GM23248 (cell line): ENCODE data around the gene SYNDIG1. TPM values are rescaled to one million over a fixed set of nuclear protein-coding genes. Genes with fewer than 3 reads are reported as not detected.

Source experiments
- DNase-seq: peaks from one replicate; pipeline ENCODE4 v3.0.0-alpha.2; 2015
- H2AFZ ChIP-seq: fragments of 200-600 bp; sonication (generic); 2 replicates; pipeline ENCODE4 v1.6.1; 2016; ENCODE audit warnings: antibody characterized with exemption
- H3F3A ChIP-seq: fragments of 200-600 bp; sonication (generic); 2 replicates; pipeline ENCODE4 v1.6.1; 2016; ENCODE audit warnings: mild to moderate bottlenecking, antibody characterized with exemption, mixed run types; ENCODE audit not compliant: insufficient read depth
- H3K27ac ChIP-seq: fragments of 200-600 bp; sonication (generic); 2 replicates; pipeline ENCODE4 v1.5.1; 2016; ENCODE audit warnings: mild to moderate bottlenecking
- H3K27me3 ChIP-seq: fragments of 200-600 bp; sonication (generic); replicated peaks from 2 replicates; pipeline ENCODE4 v1.6.1; 2016; ENCODE audit warnings: mild to moderate bottlenecking; ENCODE audit not compliant: insufficient read depth
- H3K36me3 ChIP-seq: fragments of 200-600 bp; sonication (generic); 2 replicates; pipeline ENCODE4 v1.6.1; 2016; ENCODE audit warnings: low read depth, mild to moderate bottlenecking
- H3K4me1 ChIP-seq: fragments of 200-600 bp; sonication (generic); 2 replicates; pipeline ENCODE4 v1.6.1; 2016; ENCODE audit warnings: mild to moderate bottlenecking; ENCODE audit not compliant: insufficient read depth
- H3K4me2 ChIP-seq: fragments of 200-600 bp; sonication (generic); one replicate; pipeline ENCODE4 v1.6.1; 2016; ENCODE audit warnings: mild to moderate bottlenecking; ENCODE audit not compliant: unreplicated experiment
- H3K4me3 ChIP-seq: fragments of 200-600 bp; sonication (generic); 2 replicates; pipeline ENCODE4 v1.5.1; 2016; ENCODE audit warnings: mild to moderate bottlenecking
- H3K79me2 ChIP-seq: fragments of 200-600 bp; sonication (generic); 2 replicates; pipeline ENCODE4 v1.6.1; 2016; ENCODE audit warnings: mild to moderate bottlenecking; ENCODE audit not compliant: insufficient read depth
- H3K9ac ChIP-seq: fragments of 200-600 bp; sonication (generic); 2 replicates; pipeline ENCODE4 v1.6.1; 2016; ENCODE audit warnings: mild to moderate bottlenecking
- H3K9me2 ChIP-seq: fragments of 200-600 bp; sonication (generic); 2 replicates; pipeline ENCODE4 v1.6.1; 2016; ENCODE audit warnings: mixed run types, mild to moderate bottlenecking, moderate library complexity; ENCODE audit not compliant: insufficient read depth
- H3K9me3 ChIP-seq: fragments of 200-600 bp; sonication (generic); one replicate; pipeline ENCODE4 v1.6.1; 2017; ENCODE audit warnings: low read depth
- H4K20me1 ChIP-seq: fragments of 200-600 bp; sonication (generic); 2 replicates; pipeline ENCODE4 v1.6.0; 2016; ENCODE audit not compliant: insufficient read depth
- EZH2 ChIP-seq: fragments of 200-600 bp; sonication (generic); IDR thresholded peaks from 2 replicates; pipeline ENCODE4 v1.6.1; 2018; ENCODE audit warnings: antibody characterized with exemption, mild to moderate bottlenecking; ENCODE audit not compliant: insufficient read depth, poor library complexity, severe bottlenecking
- EZH2phosphoT487 ChIP-seq: fragments of 200-600 bp; sonication (generic); IDR thresholded peaks from 2 replicates; pipeline ENCODE4 v1.6.1; 2018; ENCODE audit warnings: antibody characterized with exemption, moderate library complexity, mild to moderate bottlenecking, low read depth; ENCODE audit not compliant: insufficient read depth
- WGBS, 2 experiments: methylation state at CpG; one replicate each; pipeline ENCODE4 v1.1.6; 2015 to 2017; ENCODE audit warnings: low lambda C conversion rate in 2 of 2, low coverage in 1 of 2; ENCODE audit errors: missing lambda C conversion rate in 2 of 2; 5-methylcytosine and 5-hydroxymethylcytosine counted together
- in situ Hi-C: fragments of 300-500 bp; cut with MboI; formaldehyde crosslinking; loops from 2 replicates; pipeline ENCODE4 v1.15.0; 2020
- polyA plus RNA-seq: library from polyadenylated mRNA; unstranded; fragments of >200 nt; fragmentation: Nextera tagmentation; extraction: Ambion mirVana; gene quantifications from 2 replicates; pipeline ENCODE4 v1.2.1, GENCODE V29; 2016
- total RNA-seq: library from RNA; depleted of rRNA; stranded (reverse); fragments of >200 nt; shearing (Covaris generic); gene quantifications from 2 replicates; pipeline ENCODE4 v1.2.3, GENCODE V29; 2014

The SYNDIG1 gene
- total and polyA plus RNA-seq, 2 experiments from 2014 or later, result 1.6 to 2.6 TPM

- Histone ChIP-seq H3K4me1 (peaks cover 20% of the 10 kb centered on the region), H3K9ac (no peak overlapping the region), H3K27me3 (no peaks in the 10 kb centered on the region), H2AFZ (no peak overlapping the region), H3K36me3 (no peaks in the 10 kb centered on the region), H4K20me1 (no peaks in the 10 kb centered on the region), H3K4me2 (no peak overlapping the region), H3K79me2 (no peaks in the 10 kb centered on the region), H3F3A (peaks cover 14% of the 10 kb centered on the region), H3K9me3 (no peaks in the 10 kb centered on the region), H3K4me3 (no peak overlapping the region), H3K9me2 (no peaks in the 10 kb centered on the region), H3K27ac (no peak overlapping the region)
- TF ChIP-seq EZH2phosphoT487, result no peak
- TF ChIP-seq EZH2, result no peak
- 81 to 82% methylated on average over 6 of the region's 6 CpGs for WGBS, 2 experiments
- no peak for DNase-seq
- in situ Hi-C loops, result no loop called here
Measured at GRCh38 chr20:24676978-24677370, 207.5 kb downstream of the SYNDIG1 start.

- Histone ChIP-seq H3K4me3 (no peak overlapping the region), H3K27ac (no peak overlapping the region), H4K20me1 (no peaks in the 10 kb centered on the region), H2AFZ (no peak overlapping the region), H3K9me3 (no peaks in the 10 kb centered on the region), H3K79me2 (no peaks in the 10 kb centered on the region), H3K4me1 (peaks cover 13% of the 10 kb centered on the region), H3K4me2 (no peak overlapping the region), H3F3A (peaks cover 7% of the 10 kb centered on the region), H3K9me2 (no peaks in the 10 kb centered on the region), H3K27me3 (no peaks in the 10 kb centered on the region), H3K36me3 (no peaks in the 10 kb centered on the region), H3K9ac (no peak overlapping the region)
- no peak for DNase-seq
- in situ Hi-C loops, result no loop called here
- TF ChIP-seq EZH2 (no peak), EZH2phosphoT487 (no peak)
- WGBS, 2 experiments, result 82 to 89% methylated on average over 9 of the region's 9 CpGs
Measured at GRCh38 chr20:24677626-24678315, 208.3 kb downstream of the SYNDIG1 start.

DNA sequence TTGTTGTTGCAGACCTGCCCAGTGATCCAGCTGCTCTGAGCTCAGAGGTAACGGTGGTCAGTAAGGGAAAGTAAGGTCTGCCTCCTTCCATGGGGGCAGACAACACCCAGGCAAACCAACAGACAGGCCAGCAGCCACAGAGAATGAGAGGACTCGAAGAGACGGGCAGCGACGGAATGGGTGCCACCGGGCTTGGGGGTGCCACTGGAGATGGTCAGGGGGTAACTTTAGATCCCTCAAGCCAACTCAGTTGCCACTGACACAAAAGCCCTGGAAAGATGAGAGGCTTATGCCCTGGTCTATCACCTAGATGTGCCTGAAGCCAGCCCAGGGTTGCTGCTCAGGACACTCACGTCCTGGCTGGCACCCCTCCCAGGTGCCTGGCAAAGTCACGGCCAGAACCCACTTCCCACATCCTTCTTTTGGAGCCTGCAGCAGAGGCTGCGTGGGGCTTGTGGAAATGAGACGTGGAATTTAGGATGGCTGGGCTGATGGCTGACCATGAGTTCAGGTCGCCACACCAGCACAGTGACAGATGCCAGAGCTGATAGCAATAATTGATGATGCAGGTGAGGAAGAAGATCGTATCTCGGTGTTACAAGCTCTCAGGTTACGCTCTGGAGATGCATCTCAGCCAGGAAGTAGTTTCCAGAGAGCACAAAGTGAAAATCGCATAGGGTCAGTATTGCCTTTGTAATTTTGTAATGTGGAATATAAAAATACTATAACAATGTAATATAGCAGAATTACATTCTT, 209.1 kb downstream of the SYNDIG1 start:
- no peak overlapping the region for H3K4me3 ChIP-seq
- H3F3A ChIP-seq, result peaks cover under 1% of the 10 kb centered on the region; the same call in 1 of the 2 replicates
- no peaks in the 10 kb centered on the region for H3K36me3 ChIP-seq
- no peaks in the 10 kb centered on the region for H3K9me2 ChIP-seq
- no peak overlapping the region for H3K4me2 ChIP-seq
- H3K27ac ChIP-seq, result no peak overlapping the region
- no peaks in the 10 kb centered on the region for H3K79me2 ChIP-seq
- H3K9me3 ChIP-seq, result no peaks in the 10 kb centered on the region
- TF ChIP-seq EZH2, result no peak
- no peak for TF ChIP-seq EZH2phosphoT487
- H3K4me1 ChIP-seq, result peaks cover 7% of the 10 kb centered on the region
- no peak overlapping the region for H3K9ac ChIP-seq
- H4K20me1 ChIP-seq, result no peaks in the 10 kb centered on the region
- no peak for DNase-seq
- H2AFZ ChIP-seq, result no peak overlapping the region
- in situ Hi-C loops, result no loop called here
- H3K27me3 ChIP-seq, result no peaks in the 10 kb centered on the region
- WGBS, 2 experiments, result 93 to 95% methylated on average over 15 of the region's 15 CpGs

DNA sequence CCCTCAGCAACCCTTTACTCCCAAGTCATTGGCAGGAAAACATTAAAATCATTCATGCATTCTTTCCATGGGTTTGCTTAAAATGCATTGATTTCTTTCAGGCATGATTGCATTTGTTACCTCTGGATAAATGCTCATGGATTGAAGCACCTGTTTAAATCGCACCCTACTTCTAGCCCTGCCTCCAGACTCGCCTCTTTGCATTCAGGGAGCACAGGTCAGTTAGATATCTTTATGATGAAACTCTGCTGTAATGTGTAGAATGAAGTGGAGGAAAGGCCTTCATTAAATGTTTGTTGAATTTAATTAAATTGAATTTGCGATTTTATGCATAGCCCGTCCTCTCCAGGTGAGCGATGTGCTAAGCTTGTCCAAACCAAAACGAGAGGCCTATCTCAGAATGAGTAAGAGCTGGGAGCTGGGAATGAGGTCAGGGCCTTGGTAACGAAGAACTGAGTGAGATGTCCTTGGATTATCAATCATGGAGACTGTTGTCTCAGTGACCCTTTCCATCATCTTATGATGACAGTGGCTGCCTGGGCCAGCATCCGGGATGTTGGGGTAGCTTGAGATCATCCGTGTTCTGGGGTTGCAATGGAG, 210.1 kb downstream of the SYNDIG1 start:
- WGBS, 2 experiments, result 86 to 90% methylated on average over 9 of the region's 9 CpGs
- Histone ChIP-seq H3K4me2 (no peak overlapping the region), H3K9ac (no peak overlapping the region), H4K20me1 (no peaks in the 10 kb centered on the region), H3K36me3 (no peaks in the 10 kb centered on the region), H3K4me3 (no peak overlapping the region), H3K9me3 (no peaks in the 10 kb centered on the region), H3K27me3 (no peaks in the 10 kb centered on the region), H3K4me1 (no peaks in the 10 kb centered on the region), H2AFZ (no peak overlapping the region), H3K79me2 (no peaks in the 10 kb centered on the region), H3K9me2 (no peaks in the 10 kb centered on the region), H3K27ac (no peak overlapping the region), H3F3A (no peaks in the 10 kb centered on the region)
- in situ Hi-C loops, result no loop called here
- no peak for DNase-seq
- TF ChIP-seq EZH2 (no peak), EZH2phosphoT487 (no peak)
